ENCODE results near the gene ZBTB32. TPM values are rescaled to one million over a fixed set of nuclear protein-coding genes. Genes with fewer than 3 reads are reported as not detected.
A peak's percentile ranks its signal among the peaks of the same experiment; 100 is the strongest.

ZBTB32 gene
- total and polyA plus RNA-seq, 2 donors = 0.09 to 2.0 TPM

- WGBS = 10% methylated on average over 19 of the region's 19 CpGs
- H3K4me3 ChIP-seq (ENCODE audit: low read length in 2 of 2) = peak overlapping the region; percentile 100
- peak overlapping the region; percentile 3 to 77 for H3K27ac ChIP-seq (ENCODE audit: low read depth in 1 of 2, low read length in 1 of 2)
- H3K9me3 ChIP-seq (ENCODE audit: control insufficient read depth in 2 of 2, insufficient read depth in 1 of 2, low read length in 1 of 2) = peaks cover 0 to 10% of the 10 kb centered on the region in 2 donors
- peaks cover 21 to 40% of the 10 kb centered on the region in 2 donors for H3K36me3 ChIP-seq (ENCODE audit: control insufficient read depth in 2 of 2, insufficient read depth in 2 of 2, low read length in 1 of 2)
- H3K27me3 ChIP-seq (ENCODE audit: control insufficient read depth in 2 of 2, insufficient read depth in 1 of 2, low read length in 1 of 2) = peaks cover 20 to 29% of the 10 kb centered on the region in 2 donors
- no peak for DNase-seq (ENCODE audit: low read depth in 6 of 9, low spot score in 9 of 9)
- H3K4me1 ChIP-seq (ENCODE audit: control insufficient read depth in 2 of 2, insufficient read depth in 2 of 2, low read length in 2 of 2) = peaks cover 27 to 35% of the 10 kb centered on the region in 2 donors
Measured at GRCh38 chr19:35757231-35757748, 52.9 kb downstream of the ZBTB32 start.

- Histone ChIP-seq H3K27ac (ENCODE audit: low read depth in 1 of 2, low read length in 1 of 2) (peak within 1 kb of the TSS; percentile 95 to 98), H3K27me3 (ENCODE audit: control insufficient read depth in 2 of 2, insufficient read depth in 1 of 2, low read length in 1 of 2) (peaks cover 20 to 29% of the 10 kb centered on the region in 2 donors), H3K36me3 (ENCODE audit: control insufficient read depth in 2 of 2, insufficient read depth in 2 of 2, low read length in 1 of 2) (peaks cover 14 to 36% of the 10 kb centered on the region in 2 donors), H3K9me3 (ENCODE audit: control insufficient read depth in 2 of 2, insufficient read depth in 1 of 2, low read length in 1 of 2) (peaks cover 0 to 10% of the 10 kb centered on the region in 2 donors), H3K4me3 (ENCODE audit: low read length in 2 of 2) (peak within 1 kb of the TSS; percentile 100), H3K4me1 (ENCODE audit: control insufficient read depth in 2 of 2, insufficient read depth in 2 of 2, low read length in 2 of 2) (peaks cover 27 to 35% of the 10 kb centered on the region in 2 donors)
- under 1% methylated on average over 53 of the region's 53 CpGs for WGBS
- DNase-seq (ENCODE audit: low read depth in 6 of 9, low spot score in 9 of 9) = peak; percentile 95 to 100 (median 98)
Measured at GRCh38 chr19:35757749-35758608, 53.6 kb downstream of the ZBTB32 start, which contains the start of gene PROSER3. Gene PROSER3, plus strand, starts transcription at chr19:35758176. Its CDS starts 40 bp downstream, at chr19:35758216.

GRCh38 chr19:35759697-35760096, 55.3 kb downstream of the ZBTB32 start:
- Histone ChIP-seq H3K27ac (ENCODE audit: low read depth in 1 of 2, low read length in 1 of 2) (no peak overlapping the region), H3K4me1 (ENCODE audit: control insufficient read depth in 2 of 2, insufficient read depth in 2 of 2, low read length in 2 of 2) (peaks cover 27 to 35% of the 10 kb centered on the region in 2 donors), H3K4me3 (ENCODE audit: low read length in 2 of 2) (no peak overlapping the region), H3K36me3 (ENCODE audit: control insufficient read depth in 2 of 2, insufficient read depth in 2 of 2, low read length in 1 of 2) (peaks cover 17 to 29% of the 10 kb centered on the region in 2 donors), H3K9me3 (ENCODE audit: control insufficient read depth in 2 of 2, insufficient read depth in 1 of 2, low read length in 1 of 2) (peaks cover 0 to 10% of the 10 kb centered on the region in 2 donors), H3K27me3 (ENCODE audit: control insufficient read depth in 2 of 2, insufficient read depth in 1 of 2, low read length in 1 of 2) (peaks cover 20 to 29% of the 10 kb centered on the region in 2 donors)
- DNase-seq (ENCODE audit: low read depth in 6 of 9, low spot score in 9 of 9) = no peak
- WGBS = 97% methylated on average over 2 of the region's 2 CpGs

DNA sequence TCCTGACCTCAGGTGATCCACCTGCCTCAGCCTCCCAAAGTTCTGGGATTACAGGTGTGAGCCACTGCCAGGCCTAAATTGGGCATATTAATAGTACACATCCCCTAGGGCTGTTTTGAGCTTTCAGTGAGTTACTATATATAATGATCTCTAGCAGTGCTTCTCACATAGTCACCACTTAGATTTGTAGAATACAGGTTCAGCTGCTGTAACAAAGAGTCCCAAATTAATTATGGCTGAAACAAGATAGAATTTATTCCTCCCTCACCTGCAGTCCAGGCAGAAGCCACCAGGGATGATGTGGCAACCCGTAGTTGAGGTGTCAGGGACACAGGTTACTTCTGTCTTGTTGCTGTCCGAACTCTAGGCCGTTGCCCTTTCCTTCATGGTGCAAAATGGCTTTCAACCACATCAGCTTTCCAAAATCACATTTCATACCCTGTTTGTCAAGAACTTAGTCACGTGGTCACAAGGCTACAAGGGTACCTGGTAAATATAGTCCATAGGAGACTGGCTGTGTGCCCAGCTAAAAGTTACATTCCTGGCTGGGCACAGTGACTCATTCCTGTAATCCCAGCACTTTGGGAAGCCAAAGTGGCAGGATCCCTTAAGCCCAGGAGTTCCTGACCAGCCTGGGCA, 56.5 kb downstream of the ZBTB32 start:
- no peak for DNase-seq (ENCODE audit: low read depth in 6 of 9, low spot score in 9 of 9)
- no peak overlapping the region for H3K4me3 ChIP-seq (ENCODE audit: low read length in 2 of 2)
- no peak overlapping the region for H3K27ac ChIP-seq (ENCODE audit: low read depth in 1 of 2, low read length in 1 of 2)
- H3K27me3 ChIP-seq (ENCODE audit: control insufficient read depth in 2 of 2, insufficient read depth in 1 of 2, low read length in 1 of 2) = peaks cover 14 to 17% of the 10 kb centered on the region in 2 donors
- 99% methylated on average over 4 of the region's 4 CpGs for WGBS
- H3K4me1 ChIP-seq (ENCODE audit: control insufficient read depth in 2 of 2, insufficient read depth in 2 of 2, low read length in 2 of 2) = peaks cover 22 to 30% of the 10 kb centered on the region in 2 donors
- peaks cover 0 to 9% of the 10 kb centered on the region in 2 donors for H3K9me3 ChIP-seq (ENCODE audit: control insufficient read depth in 2 of 2, insufficient read depth in 1 of 2, low read length in 1 of 2)
- peaks cover 20 to 35% of the 10 kb centered on the region in 2 donors for H3K36me3 ChIP-seq (ENCODE audit: control insufficient read depth in 2 of 2, insufficient read depth in 2 of 2, low read length in 1 of 2)

GRCh38 chr19:35764432-35765315, 60.3 kb downstream of the ZBTB32 start:
- Histone ChIP-seq H3K27me3 (ENCODE audit: control insufficient read depth in 2 of 2, insufficient read depth in 1 of 2, low read length in 1 of 2) (no peaks in the 10 kb centered on the region), H3K4me3 (ENCODE audit: low read length in 2 of 2) (no peak overlapping the region), H3K27ac (ENCODE audit: low read depth in 1 of 2, low read length in 1 of 2) (no peak overlapping the region), H3K9me3 (ENCODE audit: control insufficient read depth in 2 of 2, insufficient read depth in 1 of 2, low read length in 1 of 2) (no peaks in the 10 kb centered on the region), H3K4me1 (ENCODE audit: control insufficient read depth in 2 of 2, insufficient read depth in 2 of 2, low read length in 2 of 2) (peaks cover 2 to 3% of the 10 kb centered on the region in 2 donors), H3K36me3 (ENCODE audit: control insufficient read depth in 2 of 2, insufficient read depth in 2 of 2, low read length in 1 of 2) (peaks cover 26 to 59% of the 10 kb centered on the region in 2 donors)
- WGBS = 98% methylated on average over 17 of the region's 17 CpGs
- no peak for DNase-seq (ENCODE audit: low read depth in 6 of 9, low spot score in 9 of 9)

Other genes with a start within 250 kb of the ZBTB32 start
- 7.9 TPM for gene KRTDAP, start 214.1 kb upstream of the ZBTB32 start, total RNA-seq
- gene KRTDAP, start 214.1 kb upstream of the ZBTB32 start, polyA plus RNA-seq = 523 TPM
- 23.2 TPM for gene DMKN, start 190.9 kb upstream of the ZBTB32 start, total RNA-seq
- gene DMKN, start 190.9 kb upstream of the ZBTB32 start, polyA plus RNA-seq = 175 TPM
- 1.5 TPM for gene SBSN, start 176.2 kb upstream of the ZBTB32 start, total RNA-seq
- gene SBSN, start 176.2 kb upstream of the ZBTB32 start, polyA plus RNA-seq = 56.1 TPM
- 0.19 TPM for gene GAPDHS, start 171.1 kb upstream of the ZBTB32 start, total RNA-seq
- 0.16 TPM for gene GAPDHS, start 171.1 kb upstream of the ZBTB32 start, polyA plus RNA-seq
- gene TMEM147, start 158.9 kb upstream of the ZBTB32 start, total RNA-seq = 45.0 TPM
- 61.1 TPM for gene TMEM147, start 158.9 kb upstream of the ZBTB32 start, polyA plus RNA-seq
- 0.42 TPM for gene ATP4A, start 140.9 kb upstream of the ZBTB32 start, total RNA-seq
- gene ATP4A, start 140.9 kb upstream of the ZBTB32 start, polyA plus RNA-seq = 1.1 TPM
- gene PMIS2, start 118.4 kb upstream of the ZBTB32 start, total RNA-seq = not detected
- gene PMIS2, start 118.4 kb upstream of the ZBTB32 start, polyA plus RNA-seq = not detected
- 11.8 TPM for gene HAUS5, start 91.8 kb upstream of the ZBTB32 start, total RNA-seq
- 22.8 TPM for gene HAUS5, start 91.8 kb upstream of the ZBTB32 start, polyA plus RNA-seq
- 51.8 TPM for gene RBM42, start 75.5 kb upstream of the ZBTB32 start, total RNA-seq
- 57.1 TPM for gene RBM42, start 75.5 kb upstream of the ZBTB32 start, polyA plus RNA-seq
- 0.76 TPM for gene ETV2, start 62.8 kb upstream of the ZBTB32 start, total RNA-seq
- 1.5 TPM for gene ETV2, start 62.8 kb upstream of the ZBTB32 start, polyA plus RNA-seq
- 636 TPM for gene COX6B1, start 56.2 kb upstream of the ZBTB32 start, total RNA-seq
- gene COX6B1, start 56.2 kb upstream of the ZBTB32 start, polyA plus RNA-seq = 656 TPM
- gene UPK1A, start 38.0 kb upstream of the ZBTB32 start, total RNA-seq = not detected
- 0.94 TPM for gene UPK1A, start 38.0 kb upstream of the ZBTB32 start, polyA plus RNA-seq
- 5.2 TPM for gene KMT2B, start 13.4 kb downstream of the ZBTB32 start, total RNA-seq
- 39.0 TPM for gene KMT2B, start 13.4 kb downstream of the ZBTB32 start, polyA plus RNA-seq
- 12.2 TPM for gene IGFLR1, start 37.9 kb downstream of the ZBTB32 start, total RNA-seq
- 67.8 TPM for gene IGFLR1, start 37.9 kb downstream of the ZBTB32 start, polyA plus RNA-seq
- gene U2AF1L4, start 40.9 kb downstream of the ZBTB32 start, total RNA-seq = 19.8 TPM
- 45.0 TPM for gene U2AF1L4, start 40.9 kb downstream of the ZBTB32 start, polyA plus RNA-seq
- gene PSENEN, start 41.1 kb downstream of the ZBTB32 start, total RNA-seq = 65.1 TPM
- gene PSENEN, start 41.1 kb downstream of the ZBTB32 start, polyA plus RNA-seq = 104 TPM
- 7.6 TPM for gene LIN37, start 44.0 kb downstream of the ZBTB32 start, total RNA-seq
- gene LIN37, start 44.0 kb downstream of the ZBTB32 start, polyA plus RNA-seq = 24.2 TPM
- gene HSPB6, start 52.5 kb downstream of the ZBTB32 start, total RNA-seq = 0.28 TPM
- gene HSPB6, start 52.5 kb downstream of the ZBTB32 start, polyA plus RNA-seq = 18.9 TPM
- gene PROSER3, start 53.6 kb downstream of the ZBTB32 start, total RNA-seq = 2.0 TPM
- gene PROSER3, start 53.6 kb downstream of the ZBTB32 start, polyA plus RNA-seq = 10.0 TPM
- gene ARHGAP33, start 71.0 kb downstream of the ZBTB32 start, total RNA-seq = 1.5 TPM
- gene ARHGAP33, start 71.0 kb downstream of the ZBTB32 start, polyA plus RNA-seq = 18.6 TPM
- gene PRODH2, start 108.3 kb downstream of the ZBTB32 start, total RNA-seq = 0.19 TPM
- 0.23 TPM for gene PRODH2, start 108.3 kb downstream of the ZBTB32 start, polyA plus RNA-seq
- 2.4 TPM for gene NPHS1, start 147.9 kb downstream of the ZBTB32 start, total RNA-seq
- 0.34 TPM for gene NPHS1, start 147.9 kb downstream of the ZBTB32 start, polyA plus RNA-seq
- 2.2 TPM for gene KIRREL2, start 152.4 kb downstream of the ZBTB32 start, total RNA-seq
- 0.75 TPM for gene KIRREL2, start 152.4 kb downstream of the ZBTB32 start, polyA plus RNA-seq
- gene APLP1, start 164.0 kb downstream of the ZBTB32 start, total RNA-seq = 2.5 TPM
- gene APLP1, start 164.0 kb downstream of the ZBTB32 start, polyA plus RNA-seq = 3.3 TPM
- 12.0 TPM for gene NFKBID, start 196.0 kb downstream of the ZBTB32 start, total RNA-seq
- 29.8 TPM for gene NFKBID, start 196.0 kb downstream of the ZBTB32 start, polyA plus RNA-seq
- gene HCST, start 198.0 kb downstream of the ZBTB32 start, total RNA-seq = 50.7 TPM
- 158 TPM for gene HCST, start 198.0 kb downstream of the ZBTB32 start, polyA plus RNA-seq
- 52.6 TPM for gene TYROBP, start 203.7 kb downstream of the ZBTB32 start, total RNA-seq
- 162 TPM for gene TYROBP, start 203.7 kb downstream of the ZBTB32 start, polyA plus RNA-seq
- gene LRFN3, start 231.8 kb downstream of the ZBTB32 start, total RNA-seq = 0.47 TPM
- gene LRFN3, start 231.8 kb downstream of the ZBTB32 start, polyA plus RNA-seq = 1.6 TPM